GM23248 (cell line): ENCODE results near the gene NIN.

Experiments
- EZH2 ChIP-seq: fragments of 200-600 bp; sonication (generic); IDR thresholded peaks from 2 replicates; pipeline ENCODE4 v1.6.1; 2018; ENCODE audit warnings: antibody characterized with exemption, mild to moderate bottlenecking; ENCODE audit not compliant: insufficient read depth, poor library complexity, severe bottlenecking
- EZH2phosphoT487 ChIP-seq: fragments of 200-600 bp; sonication (generic); IDR thresholded peaks from 2 replicates; pipeline ENCODE4 v1.6.1; 2018; ENCODE audit warnings: antibody characterized with exemption, moderate library complexity, mild to moderate bottlenecking, low read depth; ENCODE audit not compliant: insufficient read depth

- TF ChIP-seq EZH2 (no peak), EZH2phosphoT487 (no peak)
Measured at GRCh38 chr14:50786751-50787464, 44.1 kb downstream of the NIN start.
